GM23248 (cell line): ENCODE data around the gene PRRT4. TPM values are rescaled to one million over a fixed set of nuclear protein-coding genes. Genes with fewer than 3 reads are reported as not detected.

Experiments
- DNase-seq: peaks from one replicate; pipeline ENCODE4 v3.0.0-alpha.2; 2015
- H2AFZ ChIP-seq: fragments of 200-600 bp; sonication (generic); 2 replicates; pipeline ENCODE4 v1.6.1; 2016; ENCODE audit warnings: antibody characterized with exemption
- H3F3A ChIP-seq: fragments of 200-600 bp; sonication (generic); 2 replicates; pipeline ENCODE4 v1.6.1; 2016; ENCODE audit warnings: mild to moderate bottlenecking, antibody characterized with exemption, mixed run types; ENCODE audit not compliant: insufficient read depth
- H3K27ac ChIP-seq: fragments of 200-600 bp; sonication (generic); 2 replicates; pipeline ENCODE4 v1.5.1; 2016; ENCODE audit warnings: mild to moderate bottlenecking
- H3K27me3 ChIP-seq: fragments of 200-600 bp; sonication (generic); replicated peaks from 2 replicates; pipeline ENCODE4 v1.6.1; 2016; ENCODE audit warnings: mild to moderate bottlenecking; ENCODE audit not compliant: insufficient read depth
- H3K36me3 ChIP-seq: fragments of 200-600 bp; sonication (generic); 2 replicates; pipeline ENCODE4 v1.6.1; 2016; ENCODE audit warnings: low read depth, mild to moderate bottlenecking
- H3K4me1 ChIP-seq: fragments of 200-600 bp; sonication (generic); 2 replicates; pipeline ENCODE4 v1.6.1; 2016; ENCODE audit warnings: mild to moderate bottlenecking; ENCODE audit not compliant: insufficient read depth
- H3K4me2 ChIP-seq: fragments of 200-600 bp; sonication (generic); one replicate; pipeline ENCODE4 v1.6.1; 2016; ENCODE audit warnings: mild to moderate bottlenecking; ENCODE audit not compliant: unreplicated experiment
- H3K4me3 ChIP-seq: fragments of 200-600 bp; sonication (generic); 2 replicates; pipeline ENCODE4 v1.5.1; 2016; ENCODE audit warnings: mild to moderate bottlenecking
- H3K79me2 ChIP-seq: fragments of 200-600 bp; sonication (generic); 2 replicates; pipeline ENCODE4 v1.6.1; 2016; ENCODE audit warnings: mild to moderate bottlenecking; ENCODE audit not compliant: insufficient read depth
- H3K9ac ChIP-seq: fragments of 200-600 bp; sonication (generic); 2 replicates; pipeline ENCODE4 v1.6.1; 2016; ENCODE audit warnings: mild to moderate bottlenecking
- H3K9me2 ChIP-seq: fragments of 200-600 bp; sonication (generic); 2 replicates; pipeline ENCODE4 v1.6.1; 2016; ENCODE audit warnings: mixed run types, mild to moderate bottlenecking, moderate library complexity; ENCODE audit not compliant: insufficient read depth
- H3K9me3 ChIP-seq: fragments of 200-600 bp; sonication (generic); one replicate; pipeline ENCODE4 v1.6.1; 2017; ENCODE audit warnings: low read depth
- H4K20me1 ChIP-seq: fragments of 200-600 bp; sonication (generic); 2 replicates; pipeline ENCODE4 v1.6.0; 2016; ENCODE audit not compliant: insufficient read depth
- EZH2 ChIP-seq: fragments of 200-600 bp; sonication (generic); IDR thresholded peaks from 2 replicates; pipeline ENCODE4 v1.6.1; 2018; ENCODE audit warnings: antibody characterized with exemption, mild to moderate bottlenecking; ENCODE audit not compliant: insufficient read depth, poor library complexity, severe bottlenecking
- EZH2phosphoT487 ChIP-seq: fragments of 200-600 bp; sonication (generic); IDR thresholded peaks from 2 replicates; pipeline ENCODE4 v1.6.1; 2018; ENCODE audit warnings: antibody characterized with exemption, moderate library complexity, mild to moderate bottlenecking, low read depth; ENCODE audit not compliant: insufficient read depth
- WGBS, 2 experiments: methylation state at CpG; one replicate each; pipeline ENCODE4 v1.1.6; 2015 to 2017; ENCODE audit warnings: low lambda C conversion rate in 2 of 2, low coverage in 1 of 2; ENCODE audit errors: missing lambda C conversion rate in 2 of 2; 5-methylcytosine and 5-hydroxymethylcytosine counted together
- in situ Hi-C: fragments of 300-500 bp; cut with MboI; formaldehyde crosslinking; loops from 2 replicates; pipeline ENCODE4 v1.15.0; 2020
- polyA plus RNA-seq: library from polyadenylated mRNA; unstranded; fragments of >200 nt; fragmentation: Nextera tagmentation; extraction: Ambion mirVana; gene quantifications from 2 replicates; pipeline ENCODE4 v1.2.1, GENCODE V29; 2016
- total RNA-seq: library from RNA; depleted of rRNA; stranded (reverse); fragments of >200 nt; shearing (Covaris generic); gene quantifications from 2 replicates; pipeline ENCODE4 v1.2.3, GENCODE V29; 2014

The PRRT4 gene
- total and polyA plus RNA-seq, 2 experiments from 2014 or later, result not detected

GRCh38 chr7:128408709-128409595 is 47.5 kb upstream of the PRRT4 start:
- Histone ChIP-seq H3K9me2 (no peaks in the 10 kb centered on the region), H4K20me1 (0 out of 2 replicates have a peak, but pooled peaks cover under 1% of the 10 kb centered on the region), H3F3A (peaks cover 17% of the 10 kb centered on the region), H3K9ac (peak overlapping the region; percentile 58), H3K36me3 (no peaks in the 10 kb centered on the region), H3K4me3 (peak overlapping the region; percentile 74), H3K4me1 (peaks cover 16% of the 10 kb centered on the region), H3K27me3 (no peaks in the 10 kb centered on the region), H3K79me2 (peaks cover 17% of the 10 kb centered on the region), H3K4me2 (peak overlapping the region; percentile 86), H3K27ac (0 out of 2 replicates have a peak overlapping the region, but pooled peaks have one; percentile 2), H2AFZ (peak overlapping the region; percentile 86), H3K9me3 (no peaks in the 10 kb centered on the region)
- WGBS, 2 experiments, result 13 to 16% methylated on average over 25 of the region's 25 CpGs
- DNase-seq, result peak; percentile 57
- in situ Hi-C loops, result no loop called here
- TF ChIP-seq EZH2 (no peak), EZH2phosphoT487 (no peak)

- H3K9me3 ChIP-seq, result no peaks in the 10 kb centered on the region
- H3F3A ChIP-seq, result peaks cover 17% of the 10 kb centered on the region
- 0 out of 2 replicates have a peak, but pooled peaks cover 1% of the 10 kb centered on the region for H3K36me3 ChIP-seq
- no peaks in the 10 kb centered on the region for H3K9me2 ChIP-seq
- no peak for DNase-seq
- no peaks in the 10 kb centered on the region for H3K27me3 ChIP-seq
- 85 to 90% methylated on average over 8 to 11 of the region's 11 CpGs for WGBS, 2 experiments
- H3K27ac ChIP-seq, result no peak overlapping the region
- H2AFZ ChIP-seq, result no peak overlapping the region
- H3K4me1 ChIP-seq, result peaks cover 16% of the 10 kb centered on the region
- H3K4me3 ChIP-seq, result peak overlapping the region; percentile 74
- no peak overlapping the region for H3K4me2 ChIP-seq
- H4K20me1 ChIP-seq, result peaks cover 4% of the 10 kb centered on the region; the same call in 1 of the 2 replicates
- TF ChIP-seq EZH2 (no peak), EZH2phosphoT487 (no peak)
- in situ Hi-C loops, result no loop called here
- H3K79me2 ChIP-seq, result peaks cover 26% of the 10 kb centered on the region
- H3K9ac ChIP-seq, result peak overlapping the region; percentile 58; the same call in 1 of the 2 replicates
Observed at GRCh38 chr7:128407751-128408708, 46.5 kb upstream of the PRRT4 start.

DNA sequence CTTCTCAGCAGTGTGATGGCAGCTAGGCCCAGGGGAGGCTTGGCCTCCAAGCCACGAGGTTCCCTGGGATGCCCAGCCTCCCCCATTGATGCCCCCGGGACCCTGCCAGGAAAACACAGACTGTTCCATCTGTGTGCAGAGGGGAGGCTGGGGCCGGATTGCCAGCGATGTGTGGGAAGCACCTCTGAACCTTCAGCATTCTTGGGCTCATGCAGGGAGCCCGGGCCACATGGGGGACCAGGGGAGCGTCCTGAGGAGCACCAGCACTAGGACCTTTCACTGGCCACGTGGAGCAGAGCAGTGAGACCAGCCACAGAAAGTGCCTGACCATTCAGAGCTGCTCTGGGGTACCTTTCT is 45.7 kb upstream of the PRRT4 start:
- H2AFZ ChIP-seq, result no peak overlapping the region
- DNase-seq, result no peak
- H4K20me1 ChIP-seq, result peaks cover 4% of the 10 kb centered on the region; the same call in 1 of the 2 replicates
- peaks cover 17% of the 10 kb centered on the region for H3F3A ChIP-seq
- H3K9ac ChIP-seq, result no peak overlapping the region
- H3K9me3 ChIP-seq, result no peaks in the 10 kb centered on the region
- H3K27me3 ChIP-seq, result no peaks in the 10 kb centered on the region
- H3K27ac ChIP-seq, result no peak overlapping the region
- peaks cover 35% of the 10 kb centered on the region for H3K79me2 ChIP-seq
- in situ Hi-C loops, result no loop called here
- no peak overlapping the region for H3K4me2 ChIP-seq
- no peak overlapping the region for H3K4me3 ChIP-seq
- TF ChIP-seq EZH2phosphoT487 (no peak), EZH2 (no peak)
- H3K36me3 ChIP-seq, result peaks cover 6% of the 10 kb centered on the region; the same call in 1 of the 2 replicates
- no peaks in the 10 kb centered on the region for H3K9me2 ChIP-seq
- peaks cover 16% of the 10 kb centered on the region for H3K4me1 ChIP-seq
- 92 to 94% methylated on average over 5 to 7 of the region's 7 CpGs for WGBS, 2 experiments
